Activated T-helper 9 cell treated with anti-CD3 and anti-CD28 coated beads, Interleukin-2, amount 50 U/mL, for 16 hours (primary cell): ENCODE data around the gene LSS.
"Not testable (repeated sequence)": the region's sequence is repeated elsewhere in the genome, so short reads cannot be mapped to it uniquely, and the experiment has no call there.

Experiments used
- DNase-seq: peaks from one replicate; pipeline ENCODE4 v3.0.0-alpha.2; 2020; ENCODE audit warnings: low read depth

The LSS gene

GRCh38 chr21:46152927-46153246 lies 75.7 kb downstream of the LSS start:
- no peak for DNase-seq

GRCh38 chr21:46151989-46152926 lies 76.3 kb downstream of the LSS start:
- no peak for DNase-seq

GRCh38 chr21:46151261-46151988 lies 77.1 kb downstream of the LSS start:
- no peak for DNase-seq

DNA sequence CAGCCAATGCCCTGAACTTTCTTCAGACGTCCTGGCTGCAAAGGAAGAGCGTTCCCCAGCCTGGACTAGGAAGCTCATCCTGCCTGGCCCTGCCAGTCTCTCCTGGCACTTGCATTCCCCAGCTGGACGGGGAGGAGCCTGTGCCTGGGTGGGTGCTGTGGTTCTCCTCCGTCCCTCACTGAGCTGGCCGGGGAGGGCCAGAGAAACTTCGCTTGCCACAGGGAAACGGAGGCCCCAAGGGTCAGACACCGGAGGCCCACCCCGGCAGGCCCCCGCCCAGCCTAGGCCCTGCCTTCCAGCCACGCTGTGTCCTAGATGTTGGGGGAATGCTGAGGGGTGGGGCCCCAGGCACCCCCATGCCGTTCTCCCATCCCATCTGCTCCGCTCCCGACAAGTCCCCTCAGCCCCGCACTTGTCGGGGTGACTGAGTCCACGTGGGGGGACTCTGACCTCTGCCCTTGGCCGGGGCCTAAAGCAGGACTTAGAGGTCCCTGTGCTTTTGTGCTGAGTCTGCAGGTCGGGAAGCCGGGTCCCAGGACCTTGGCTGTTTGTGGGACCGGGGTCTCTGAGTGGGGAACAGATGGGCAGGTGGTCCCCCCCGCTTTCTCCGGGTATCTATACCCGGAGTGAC lies 78.0 kb downstream of the LSS start:
- DNase-seq: no peak

DNA sequence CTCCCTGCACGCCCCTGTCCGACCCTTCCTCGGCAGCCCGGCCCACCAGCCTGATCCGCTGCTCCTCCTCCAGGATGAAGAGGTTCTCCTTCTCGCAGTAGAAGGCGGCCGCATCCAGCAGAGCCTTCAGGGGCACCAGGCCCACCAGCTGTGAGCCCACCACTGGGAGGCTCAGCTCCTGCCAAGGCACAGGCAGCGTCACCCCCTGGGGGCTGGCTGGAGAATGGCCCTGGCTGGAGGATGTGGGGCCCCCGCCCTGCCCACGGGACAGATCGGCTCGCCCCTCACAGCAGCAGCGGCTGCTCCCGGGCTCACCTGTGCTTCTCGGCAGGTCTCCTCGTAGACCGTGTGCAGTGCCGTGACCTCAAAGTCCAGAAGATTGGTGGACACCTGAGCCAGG lies 78.5 kb downstream of the LSS start:
- no peak for DNase-seq

GRCh38 chr21:46149205-46149901 lies 79.2 kb downstream of the LSS start:
- no peak for DNase-seq

- DNase-seq: no peak
These were observed 80.5 kb downstream of the LSS start for GRCh38 chr21:46148106-46148505.

DNA sequence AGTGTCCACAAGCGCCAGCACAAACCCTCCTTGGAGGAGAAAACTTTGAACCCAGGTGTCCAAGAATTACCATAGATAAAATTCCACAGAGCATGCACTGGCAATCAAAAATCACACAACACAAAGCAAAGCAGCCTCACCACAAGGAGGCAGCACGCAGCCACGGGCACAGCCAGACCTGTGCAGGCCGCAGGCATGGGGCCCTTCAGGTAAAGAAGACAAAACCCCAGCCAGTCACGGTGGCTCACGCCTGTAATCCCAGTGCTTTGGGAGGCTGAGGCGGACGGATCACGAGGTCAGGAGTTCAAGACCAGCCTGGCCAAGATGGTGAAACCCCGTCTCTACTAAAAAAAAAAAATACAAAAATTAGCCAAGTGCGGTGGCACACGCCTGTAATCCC lies 81.1 kb downstream of the LSS start:
- not testable (repeated sequence) for DNase-seq

- DNase-seq: no peak
These were observed 81.7 kb downstream of the LSS start for GRCh38 chr21:46146856-46147255.

GRCh38 chr21:46145840-46146691 lies 82.5 kb downstream of the LSS start:
- no peak for DNase-seq

GRCh38 chr21:46145159-46145839 lies 83.3 kb downstream of the LSS start:
- DNase-seq: no peak

GRCh38 chr21:46144464-46145070 lies 84.0 kb downstream of the LSS start:
- DNase-seq: no peak

GRCh38 chr21:46142582-46143473 lies 85.7 kb downstream of the LSS start:
- no peak for DNase-seq

DNA sequence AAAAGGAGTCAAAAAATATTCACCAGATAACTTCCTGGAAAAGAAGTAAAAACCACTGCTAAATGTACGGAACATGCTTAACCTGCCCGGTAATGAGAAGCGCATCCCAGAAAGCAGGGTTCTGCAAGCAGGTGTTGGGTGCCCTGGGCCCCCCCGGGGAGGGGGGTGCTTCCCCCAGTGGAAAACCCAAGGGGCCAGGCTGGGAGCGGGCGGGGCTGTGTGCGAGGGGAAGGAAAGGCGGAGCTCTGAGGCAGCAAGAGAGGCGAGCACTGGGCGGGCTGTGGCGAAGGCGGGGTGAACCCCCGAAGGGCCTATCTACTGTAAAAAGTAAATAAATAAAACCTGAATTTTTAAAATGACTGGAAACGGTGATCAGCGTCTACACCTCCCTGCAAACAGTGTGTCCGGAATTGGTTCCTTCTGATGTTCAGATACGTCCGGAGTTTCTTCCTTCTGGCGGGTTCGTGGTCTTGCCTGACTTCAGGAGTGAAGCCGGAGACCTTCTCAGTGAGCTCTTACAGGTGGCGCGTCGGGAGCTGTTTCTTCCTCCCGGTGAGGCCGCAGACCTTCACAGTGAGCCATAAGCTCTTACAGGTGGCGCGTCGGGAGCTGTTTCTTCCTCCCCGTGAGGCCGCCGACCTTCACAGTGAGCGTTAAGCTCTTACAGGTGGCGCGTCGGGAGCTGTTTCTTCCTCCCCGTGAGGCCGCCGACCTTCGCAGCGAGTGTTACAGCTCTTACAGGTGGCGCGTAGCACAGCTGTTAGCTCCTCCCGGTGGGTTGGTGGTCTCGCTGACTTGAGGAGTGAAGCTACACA lies 86.6 kb downstream of the LSS start:
- no peak for DNase-seq

- DNase-seq: not testable (repeated sequence)
These were observed 88.1 kb downstream of the LSS start for GRCh38 chr21:46140352-46141003.

GRCh38 chr21:46139686-46140085 lies 88.9 kb downstream of the LSS start:
- DNase-seq: no peak

DNA sequence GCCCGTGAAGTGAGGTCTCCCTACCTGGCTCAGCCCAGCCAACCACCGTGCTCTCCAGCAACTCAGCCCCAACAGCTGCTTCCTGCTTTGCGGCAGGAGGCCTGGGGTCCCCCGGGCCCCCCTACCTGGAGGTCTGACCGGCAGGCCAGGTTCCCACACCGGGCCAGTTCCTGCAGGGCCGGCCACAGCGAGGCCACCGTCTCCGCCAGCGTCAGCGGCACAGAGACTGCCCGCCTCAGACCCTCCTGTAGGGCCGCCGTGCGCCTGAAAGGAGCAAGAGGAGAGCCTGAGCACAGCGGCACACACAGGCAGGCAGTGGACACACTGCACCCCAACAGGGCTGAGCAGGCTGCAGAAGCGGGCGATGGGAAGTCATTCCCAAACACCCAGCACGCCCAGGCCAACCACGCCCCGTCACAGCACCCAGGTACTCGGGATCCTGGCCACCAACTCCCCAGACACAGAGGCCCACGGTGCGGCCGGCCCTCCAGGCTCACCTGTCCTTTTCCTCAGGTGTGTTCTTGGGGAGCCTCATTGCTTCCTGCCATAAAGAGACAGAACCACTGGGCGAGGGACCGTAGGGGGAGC lies 90.1 kb downstream of the LSS start:
- no peak for DNase-seq
